Stomach smooth muscle (tissue), 2 donors: ENCODE measurements around the gene ZNF138.

ENCODE experiments used
- H3K27ac ChIP-seq: one replicate; pipeline ENCODE4 v1.7.0; 2013; ENCODE audit warnings: mild to moderate bottlenecking, low read length, inconsistent platforms
- H3K27me3 ChIP-seq, 2 donors: one replicate each; pipeline ENCODE4 v1.7.0; 2013; ENCODE audit warnings: low read length in 2 of 2; ENCODE audit not compliant: insufficient read depth in 2 of 2, control insufficient read depth in 1 of 2
- H3K36me3 ChIP-seq, 2 donors: one replicate each; pipeline ENCODE4 v1.7.0; 2013; ENCODE audit warnings: low read length in 2 of 2; ENCODE audit not compliant: control insufficient read depth in 2 of 2, insufficient read depth in 2 of 2
- H3K4me1 ChIP-seq: one replicate; pipeline ENCODE4 v1.7.0; 2013; ENCODE audit warnings: low read length; ENCODE audit not compliant: control insufficient read depth, insufficient read depth
- H3K4me3 ChIP-seq, 2 donors: one replicate each; pipeline ENCODE4 v1.7.0; 2013; ENCODE audit warnings: low read length in 2 of 2
- H3K9ac ChIP-seq, 2 donors: one replicate each; pipeline ENCODE4 v1.7.0; 2013; ENCODE audit warnings: low read length in 2 of 2, mild to moderate bottlenecking in 1 of 2
- H3K9me3 ChIP-seq, 2 donors: one replicate each; pipeline ENCODE4 v1.7.0; 2013; ENCODE audit warnings: low read length in 2 of 2; ENCODE audit not compliant: control insufficient read depth in 2 of 2
- donor health status: healthy.
- donor health status: Pancreatic carcinoma.

Gene ZNF138

DNA sequence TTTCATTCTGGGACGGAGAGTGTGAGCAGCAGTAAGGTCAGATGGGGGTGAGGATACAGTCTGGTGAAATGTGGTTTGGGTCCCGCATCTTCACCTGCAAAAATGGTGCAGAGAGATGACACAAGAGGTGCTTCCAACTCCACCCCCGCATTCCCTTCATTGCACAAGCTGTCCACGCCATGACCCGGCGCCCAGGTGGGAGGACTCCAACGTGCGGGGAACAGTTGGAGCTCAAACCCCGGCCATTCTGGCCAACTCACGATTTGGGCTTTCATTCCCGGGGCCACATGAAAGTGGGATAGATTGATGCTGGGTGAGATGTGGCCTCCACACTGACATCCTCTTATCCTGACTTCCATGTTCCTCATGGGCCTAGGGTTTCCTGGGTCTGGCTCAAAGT, 74.3 kb downstream of the ZNF138 start:
- Histone ChIP-seq H3K9me3 (no peaks in the 10 kb centered on the region), H3K4me3 (no peak overlapping the region), H3K27ac (no peak overlapping the region), H3K36me3 (no peaks in the 10 kb centered on the region), H3K27me3 (peaks cover 0 to 9% of the 10 kb centered on the region in 2 donors), H3K4me1 (no peaks in the 10 kb centered on the region), H3K9ac (no peak overlapping the region)

- Histone ChIP-seq H3K9me3 (no peaks in the 10 kb centered on the region), H3K4me1 (no peaks in the 10 kb centered on the region), H3K9ac (no peak overlapping the region), H3K27ac (no peak overlapping the region), H3K4me3 (no peak overlapping the region), H3K36me3 (no peaks in the 10 kb centered on the region), H3K27me3 (peaks cover 0 to 9% of the 10 kb centered on the region in 2 donors)
These were observed 75.0 kb downstream of the ZNF138 start for GRCh38 chr7:64869121-64869725.

DNA sequence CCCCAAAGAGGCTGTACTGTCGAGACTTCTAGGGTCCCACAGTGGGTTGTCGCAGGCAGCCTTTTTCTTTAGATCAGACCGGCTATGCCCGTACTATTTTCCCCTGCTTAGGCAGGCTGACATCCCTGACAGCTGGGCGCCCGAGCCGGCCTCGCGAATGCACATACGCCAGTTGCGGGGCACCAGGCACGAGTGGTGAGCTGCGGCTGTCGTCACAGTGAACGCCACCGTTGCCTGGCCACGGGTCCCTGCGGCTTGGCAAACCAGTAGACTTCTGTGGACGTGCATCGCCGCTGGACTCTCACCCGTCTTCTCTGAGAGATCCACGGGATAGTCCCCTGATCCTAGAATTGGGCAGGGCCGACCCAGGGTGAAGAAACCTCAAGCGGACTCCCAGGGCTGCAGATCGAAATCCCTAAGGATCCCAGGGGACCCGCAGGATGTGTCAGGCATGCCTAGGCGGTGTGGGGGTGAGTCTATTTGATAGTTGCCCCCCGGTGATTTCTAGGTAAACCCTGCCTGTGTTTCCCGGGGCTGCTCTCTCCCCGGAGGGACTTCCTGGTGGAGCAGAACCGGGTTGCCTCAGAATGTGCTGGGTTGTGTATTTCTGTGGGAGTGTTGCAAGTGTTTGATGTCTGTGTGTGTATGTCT, 75.8 kb downstream of the ZNF138 start:
- peaks cover 0 to 9% of the 10 kb centered on the region in 2 donors for H3K27me3 ChIP-seq
- H3K4me3 ChIP-seq, result no peak overlapping the region
- H3K4me1 ChIP-seq, result no peaks in the 10 kb centered on the region
- H3K9me3 ChIP-seq, result no peaks in the 10 kb centered on the region
- no peak overlapping the region for H3K9ac ChIP-seq
- H3K36me3 ChIP-seq, result no peaks in the 10 kb centered on the region
- H3K27ac ChIP-seq, result no peak overlapping the region

DNA sequence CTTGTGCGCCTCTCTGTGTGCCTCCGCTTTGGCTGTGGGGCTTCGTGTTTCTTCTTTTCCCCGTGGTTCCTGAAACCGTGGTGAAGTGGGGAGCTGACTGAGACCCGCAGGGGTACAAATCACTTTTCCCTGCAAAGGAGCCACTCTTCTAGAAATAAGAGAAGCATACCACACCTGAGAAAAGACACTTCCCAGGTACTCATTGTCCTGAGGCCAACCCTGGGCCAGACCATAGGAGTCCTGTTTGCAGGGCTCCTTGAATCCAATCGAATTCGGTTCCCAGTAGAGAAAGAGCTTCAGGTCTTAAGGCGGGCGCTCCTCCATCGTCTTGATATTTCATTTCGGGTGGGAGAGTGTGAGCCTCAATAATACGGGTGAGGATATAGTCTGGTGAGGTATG, 76.4 kb downstream of the ZNF138 start:
- H3K9ac ChIP-seq, result no peak overlapping the region
- peaks cover 0 to 12% of the 10 kb centered on the region in 2 donors for H3K27me3 ChIP-seq
- H3K9me3 ChIP-seq, result no peaks in the 10 kb centered on the region
- H3K4me1 ChIP-seq, result no peaks in the 10 kb centered on the region
- no peak overlapping the region for H3K27ac ChIP-seq
- no peaks in the 10 kb centered on the region for H3K36me3 ChIP-seq
- H3K4me3 ChIP-seq, result no peak overlapping the region

DNA sequence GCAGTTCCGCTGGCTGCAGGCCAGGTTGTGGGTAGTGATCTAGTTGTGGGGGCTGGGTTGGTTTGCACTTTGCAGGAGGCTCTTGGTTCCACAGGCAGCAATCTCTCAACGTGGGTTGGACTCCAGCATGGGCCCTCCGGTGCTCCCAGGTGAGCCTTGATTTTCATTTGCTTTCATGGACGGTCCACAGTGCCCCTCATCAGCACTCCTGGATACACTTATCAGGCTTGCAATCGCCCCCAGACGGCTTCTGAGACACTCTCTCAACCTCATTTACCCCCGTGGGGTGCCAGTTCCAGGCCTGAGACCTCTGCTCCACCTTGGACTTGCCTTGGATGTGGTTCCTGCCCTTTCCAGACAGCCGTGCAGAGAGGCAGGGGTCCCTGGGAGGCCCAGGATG, 77.5 kb downstream of the ZNF138 start:
- peaks cover 0 to 12% of the 10 kb centered on the region in 2 donors for H3K27me3 ChIP-seq
- no peaks in the 10 kb centered on the region for H3K36me3 ChIP-seq
- H3K9me3 ChIP-seq, result no peaks in the 10 kb centered on the region
- H3K4me1 ChIP-seq, result peaks cover under 1% of the 10 kb centered on the region
- H3K9ac ChIP-seq, result no peak overlapping the region
- no peak overlapping the region for H3K27ac ChIP-seq
- no peak overlapping the region for H3K4me3 ChIP-seq

DNA sequence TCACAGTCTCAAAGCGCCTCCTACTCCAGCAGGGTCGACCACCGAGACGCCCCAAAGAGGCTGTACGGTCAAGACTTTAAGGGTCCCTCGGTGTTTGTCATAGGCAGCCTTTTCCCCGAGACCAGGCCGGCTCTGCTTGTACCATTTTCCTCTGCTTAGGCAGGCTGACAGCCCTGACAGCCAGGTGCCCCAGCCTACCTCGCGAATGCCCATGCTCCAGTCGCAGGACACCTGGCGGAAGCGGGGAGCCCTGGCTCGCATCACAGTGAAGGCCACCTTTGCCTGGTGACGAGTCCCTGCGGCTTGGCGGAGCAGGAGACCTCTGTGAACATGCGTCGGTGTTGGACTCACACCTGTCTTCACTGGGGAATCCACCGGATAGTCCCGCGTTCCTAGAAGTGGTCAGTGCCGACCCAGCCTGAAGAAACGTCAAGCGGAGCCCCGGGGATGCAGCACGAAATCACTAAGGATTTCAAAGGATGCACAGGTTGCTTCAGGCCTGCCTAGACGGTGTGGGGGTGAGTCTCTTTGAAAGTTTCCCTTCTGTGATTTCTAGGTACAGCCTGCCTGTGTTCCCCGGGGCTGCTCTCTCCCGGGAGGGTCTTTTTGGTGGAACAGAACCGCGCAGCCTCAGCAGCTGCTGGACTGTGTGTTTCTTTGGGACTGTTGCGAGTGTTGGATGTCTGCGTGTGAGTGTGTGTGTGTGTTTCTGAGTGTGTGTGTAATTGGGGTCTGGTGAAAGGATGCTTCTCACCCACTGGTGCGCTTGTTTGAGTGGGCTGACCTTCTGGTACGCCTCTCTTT, 78.3 kb downstream of the ZNF138 start:
- H3K9ac ChIP-seq, result no peak overlapping the region
- no peaks in the 10 kb centered on the region for H3K36me3 ChIP-seq
- H3K9me3 ChIP-seq, result no peaks in the 10 kb centered on the region
- H3K4me1 ChIP-seq, result peaks cover 8% of the 10 kb centered on the region
- H3K27me3 ChIP-seq, result peaks cover 0 to 12% of the 10 kb centered on the region in 2 donors
- H3K4me3 ChIP-seq, result no peak overlapping the region
- H3K27ac ChIP-seq, result no peak overlapping the region

DNA sequence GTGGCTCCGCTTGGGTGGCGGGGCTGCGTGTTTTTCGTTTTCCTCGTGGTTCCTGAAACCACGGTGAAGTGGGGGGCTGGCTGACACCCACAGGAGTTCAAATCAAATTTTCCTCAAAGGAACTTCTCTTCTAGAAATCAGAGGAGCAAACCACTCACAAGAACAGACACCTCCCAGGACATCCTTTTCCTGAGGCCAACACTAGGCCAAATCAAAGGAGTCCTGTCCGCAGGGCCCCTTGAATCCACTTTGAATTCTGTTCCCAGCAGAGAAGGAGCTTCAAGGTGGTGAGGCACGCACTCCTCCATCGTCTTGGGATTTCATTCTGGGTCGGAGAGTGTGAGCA, 78.9 kb downstream of the ZNF138 start:
- Histone ChIP-seq H3K9me3 (no peaks in the 10 kb centered on the region), H3K36me3 (no peaks in the 10 kb centered on the region), H3K9ac (no peak overlapping the region), H3K4me1 (peaks cover 11% of the 10 kb centered on the region), H3K27me3 (peaks cover 0 to 12% of the 10 kb centered on the region in 2 donors), H3K4me3 (no peak overlapping the region), H3K27ac (no peak overlapping the region)

- no peaks in the 10 kb centered on the region for H3K36me3 ChIP-seq
- H3K9ac ChIP-seq, result no peak overlapping the region
- peaks cover 11% of the 10 kb centered on the region for H3K4me1 ChIP-seq
- H3K27me3 ChIP-seq, result peaks cover 0 to 12% of the 10 kb centered on the region in 2 donors
- no peaks in the 10 kb centered on the region for H3K9me3 ChIP-seq
- H3K27ac ChIP-seq, result no peak overlapping the region
- no peak overlapping the region for H3K4me3 ChIP-seq
These were observed 79.3 kb downstream of the ZNF138 start for GRCh38 chr7:64873517-64873916.

DNA sequence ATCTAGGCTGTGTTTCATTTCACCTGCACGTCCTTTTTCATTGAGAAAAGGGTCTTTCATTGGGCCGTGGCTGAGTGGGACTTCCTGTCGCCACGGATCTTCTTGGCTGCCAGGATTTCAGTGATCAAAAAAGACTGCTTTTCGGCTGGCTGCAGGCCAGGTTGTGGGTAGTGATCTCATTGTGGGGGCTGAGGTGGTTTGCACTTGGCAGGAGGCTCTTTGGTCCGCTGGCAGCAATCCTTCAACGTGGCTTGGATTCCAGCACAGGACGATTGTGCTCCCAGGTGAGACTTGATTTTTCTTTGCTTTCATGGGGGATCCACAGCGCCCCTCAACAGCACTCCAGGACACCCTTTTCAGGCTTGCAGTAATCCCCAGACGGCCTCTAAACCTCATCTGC, 79.9 kb downstream of the ZNF138 start:
- no peaks in the 10 kb centered on the region for H3K9me3 ChIP-seq
- peaks cover 0 to 12% of the 10 kb centered on the region in 2 donors for H3K27me3 ChIP-seq
- no peak overlapping the region for H3K4me3 ChIP-seq

GRCh38 chr7:64874562-64875250, 80.5 kb downstream of the ZNF138 start:
- Histone ChIP-seq H3K27ac (no peak overlapping the region), H3K36me3 (no peaks in the 10 kb centered on the region), H3K4me1 (peaks cover 11% of the 10 kb centered on the region), H3K4me3 (no peak overlapping the region), H3K9me3 (no peaks in the 10 kb centered on the region), H3K27me3 (peaks cover 0 to 9% of the 10 kb centered on the region in 2 donors), H3K9ac (no peak overlapping the region)

More for the DNA sequence above, 79.9 kb downstream of the ZNF138 start:
- Histone ChIP-seq H3K4me1 (peaks cover 11% of the 10 kb centered on the region), H3K27ac (no peak overlapping the region), H3K9ac (no peak overlapping the region), H3K36me3 (no peaks in the 10 kb centered on the region)
